Measurements from ENCODE around the gene GDAP2.
"Not testable (repeated sequence)": the region's sequence is repeated elsewhere in the genome, so short reads cannot be mapped to it uniquely, and the experiment has no call there.

The GDAP2 gene, protein sequence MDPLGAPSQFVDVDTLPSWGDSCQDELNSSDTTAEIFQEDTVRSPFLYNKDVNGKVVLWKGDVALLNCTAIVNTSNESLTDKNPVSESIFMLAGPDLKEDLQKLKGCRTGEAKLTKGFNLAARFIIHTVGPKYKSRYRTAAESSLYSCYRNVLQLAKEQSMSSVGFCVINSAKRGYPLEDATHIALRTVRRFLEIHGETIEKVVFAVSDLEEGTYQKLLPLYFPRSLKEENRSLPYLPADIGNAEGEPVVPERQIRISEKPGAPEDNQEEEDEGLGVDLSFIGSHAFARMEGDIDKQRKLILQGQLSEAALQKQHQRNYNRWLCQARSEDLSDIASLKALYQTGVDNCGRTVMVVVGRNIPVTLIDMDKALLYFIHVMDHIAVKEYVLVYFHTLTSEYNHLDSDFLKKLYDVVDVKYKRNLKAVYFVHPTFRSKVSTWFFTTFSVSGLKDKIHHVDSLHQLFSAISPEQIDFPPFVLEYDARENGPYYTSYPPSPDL

DNA sequence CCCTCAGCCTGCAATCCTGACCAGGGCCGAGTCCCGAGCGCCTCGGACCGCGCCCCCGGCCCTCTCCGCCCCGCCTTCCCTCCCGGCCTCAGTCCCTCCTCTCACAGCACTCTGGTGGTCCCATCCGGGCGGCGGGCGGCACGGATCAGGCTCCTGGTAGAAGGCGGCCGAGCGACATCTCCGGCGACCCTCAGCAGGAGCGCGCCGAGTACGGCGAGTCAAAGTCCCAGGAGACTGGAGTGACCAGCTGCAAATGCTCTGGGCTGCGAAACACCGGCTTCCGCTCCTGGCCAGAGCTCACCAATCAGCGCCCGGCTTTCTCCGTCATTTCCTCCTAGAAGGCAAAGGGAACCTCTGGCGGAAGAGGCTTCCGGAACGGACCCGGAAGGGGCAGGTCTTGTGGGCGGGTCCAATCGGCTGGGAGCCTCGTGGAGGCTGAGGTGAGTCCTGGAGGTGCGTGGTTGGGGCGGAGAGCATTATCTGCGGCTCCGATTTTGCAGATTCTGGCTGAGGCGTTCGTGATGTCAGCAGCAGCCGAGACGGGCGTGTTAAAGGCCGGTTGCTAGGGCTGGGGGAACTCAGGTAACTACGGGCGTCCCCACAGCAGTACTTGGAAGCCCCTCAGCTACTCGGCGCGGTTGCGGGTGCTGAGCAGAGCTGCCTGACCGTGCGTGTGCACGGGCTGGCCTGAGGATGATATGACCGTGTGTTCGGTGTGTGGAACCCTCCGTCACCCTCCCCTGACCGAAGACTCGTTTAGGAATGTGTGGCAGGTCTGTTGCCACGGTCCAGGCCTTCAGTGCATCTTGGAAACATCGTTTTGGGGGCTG, at the start of gene GDAP2, which contains the start of gene WDR3:
TSS of gene GDAP2 (minus strand) at position 279 of the 830 bp plus-strand sequence. CDS start 9,264 bp downstream, outside the sequence.
TSS of gene WDR3 (plus strand) at position 397 of the 830 bp plus-strand sequence. CDS start 3,581 bp downstream, outside the sequence.
- peak; percentile 92 for DNase-seq (ENCODE audit: low read depth)

DNA sequence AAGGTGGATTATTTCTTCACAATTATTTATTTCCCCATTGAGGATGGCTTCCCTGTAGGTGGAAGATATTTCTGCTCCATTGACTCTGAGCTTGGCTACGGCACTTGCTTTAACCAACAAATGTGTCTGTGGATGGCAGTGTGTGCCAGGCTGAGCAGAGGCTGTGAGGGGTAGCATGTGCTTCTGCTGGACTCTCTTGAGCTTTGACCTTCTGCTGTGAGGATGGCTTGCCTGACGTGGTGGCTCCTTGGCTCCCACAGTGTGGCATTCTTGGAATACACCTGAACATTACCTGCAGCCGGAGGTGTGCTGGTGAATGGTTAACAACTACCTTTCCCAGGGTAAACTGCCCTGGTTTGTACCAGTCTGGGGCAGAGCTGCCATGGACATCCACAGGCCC, 47.0 kb upstream of the GDAP2 start:
- no peak for DNase-seq (ENCODE audit: low read depth)

DNA sequence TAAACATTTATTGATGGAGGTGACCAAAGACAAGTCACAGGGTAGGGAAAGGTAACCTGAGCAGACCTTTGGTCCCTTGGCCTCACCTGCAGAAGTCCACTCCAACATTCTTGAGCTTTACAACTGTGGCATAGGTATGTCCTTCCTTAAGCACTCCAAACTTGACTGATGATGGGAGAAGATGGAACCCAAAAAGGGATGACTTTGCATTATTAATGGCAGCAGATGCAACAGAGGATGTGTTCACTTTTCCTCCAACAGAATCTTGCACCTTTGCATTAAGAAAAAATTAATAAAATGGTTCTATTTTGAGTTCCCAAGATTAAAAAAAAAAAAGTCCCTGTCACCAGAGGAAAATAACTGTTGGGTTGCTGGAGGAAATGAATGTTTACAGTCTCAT, 42.4 kb upstream of the GDAP2 start:
- no peak for DNase-seq (ENCODE audit: low read depth)

DNA sequence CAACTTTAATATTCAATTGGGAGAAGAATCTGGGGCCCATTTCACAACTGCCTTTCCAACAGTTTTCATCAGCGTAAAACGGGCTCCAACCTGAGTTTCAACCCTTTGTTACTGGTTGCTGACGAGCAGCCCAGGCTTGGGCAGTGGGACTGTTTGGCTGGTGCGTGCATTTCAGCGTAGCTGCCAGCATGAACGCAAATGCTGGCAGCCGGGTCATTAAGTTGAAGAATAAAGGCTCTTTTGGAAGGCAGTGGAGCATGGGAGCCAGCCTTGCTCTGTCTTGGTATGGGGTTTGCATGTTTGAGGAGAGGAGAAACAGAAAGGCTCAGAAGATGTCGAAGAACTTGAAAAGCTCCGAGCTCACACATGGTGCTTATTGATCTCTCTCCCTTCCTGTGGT, 40.8 kb upstream of the GDAP2 start:
- no peak for DNase-seq (ENCODE audit: low read depth)

DNA sequence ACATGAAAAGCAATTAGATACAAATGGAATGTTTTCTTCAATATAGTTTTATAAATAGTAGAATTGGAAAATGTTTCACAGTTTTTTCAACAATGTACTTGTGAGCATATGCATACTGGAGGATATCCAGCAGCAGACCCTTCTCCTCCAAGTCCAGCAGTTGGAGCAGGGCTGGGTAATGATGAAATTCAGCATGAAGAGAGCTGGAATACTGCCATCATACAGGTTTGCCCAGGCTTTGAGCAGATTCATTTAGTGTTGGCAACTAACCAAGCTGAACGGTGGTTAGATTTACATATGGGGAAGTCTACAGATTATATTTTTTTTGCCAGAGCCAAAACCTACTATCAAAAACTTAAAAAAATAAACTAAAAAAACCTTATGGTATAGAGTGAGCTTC, 38.5 kb upstream of the GDAP2 start:
- DNase-seq (ENCODE audit: low read depth), result no peak

DNA sequence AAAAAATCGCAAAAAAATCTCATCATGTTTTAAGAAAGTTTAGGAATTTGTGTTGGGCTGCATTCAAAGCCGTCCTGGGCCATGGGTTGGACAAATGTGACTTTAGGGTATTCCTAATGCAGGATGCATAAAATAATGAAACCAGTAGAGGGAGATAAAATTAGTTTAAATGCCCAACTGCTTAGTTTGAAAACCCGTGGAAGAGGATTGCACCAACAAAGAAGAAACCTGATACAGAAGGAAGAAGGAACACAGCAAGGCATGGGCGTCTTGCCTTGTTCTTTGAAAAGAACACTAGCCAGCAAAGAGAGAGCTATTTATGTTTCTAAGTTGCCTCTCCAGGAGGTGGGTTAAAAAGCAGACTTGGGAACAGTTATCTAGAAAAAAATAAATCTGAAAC, 38.1 kb upstream of the GDAP2 start:
- no peak for DNase-seq (ENCODE audit: low read depth)

DNA sequence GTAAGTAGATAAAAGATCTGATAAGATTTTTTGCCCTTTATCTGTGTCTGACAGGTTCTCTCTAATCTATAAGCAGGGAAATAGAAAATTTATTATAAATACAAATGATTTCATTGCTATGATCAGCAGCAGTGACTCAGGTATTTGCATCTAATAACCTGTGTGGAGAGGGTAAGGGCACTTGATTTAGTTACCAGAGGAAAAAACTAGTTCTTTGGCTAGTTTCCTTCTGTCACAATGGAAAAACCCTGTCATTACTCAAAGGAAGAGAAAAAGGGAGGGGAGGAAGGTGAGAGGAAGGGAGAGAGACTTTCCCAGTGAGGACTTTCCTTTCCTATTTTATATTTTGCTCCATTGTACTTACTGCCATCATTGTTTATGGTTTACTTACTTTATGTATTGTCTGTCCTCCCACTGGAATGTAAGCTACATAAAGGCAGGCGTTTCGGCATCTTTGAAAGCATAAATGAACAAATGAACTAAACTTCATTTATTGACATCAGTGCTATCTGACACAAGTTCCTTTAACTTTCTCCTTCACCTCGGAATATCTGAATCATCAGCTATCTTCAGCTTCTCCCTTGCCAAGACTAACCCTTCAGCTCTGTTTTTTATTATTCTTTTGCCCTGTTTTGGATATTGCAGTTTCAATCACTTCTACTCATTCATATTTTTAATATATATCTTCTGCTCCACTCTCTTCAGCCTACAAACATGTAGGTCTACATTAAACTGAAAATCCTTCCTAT, 35.0 kb upstream of the GDAP2 start:
- no peak for DNase-seq (ENCODE audit: low read depth)

DNA sequence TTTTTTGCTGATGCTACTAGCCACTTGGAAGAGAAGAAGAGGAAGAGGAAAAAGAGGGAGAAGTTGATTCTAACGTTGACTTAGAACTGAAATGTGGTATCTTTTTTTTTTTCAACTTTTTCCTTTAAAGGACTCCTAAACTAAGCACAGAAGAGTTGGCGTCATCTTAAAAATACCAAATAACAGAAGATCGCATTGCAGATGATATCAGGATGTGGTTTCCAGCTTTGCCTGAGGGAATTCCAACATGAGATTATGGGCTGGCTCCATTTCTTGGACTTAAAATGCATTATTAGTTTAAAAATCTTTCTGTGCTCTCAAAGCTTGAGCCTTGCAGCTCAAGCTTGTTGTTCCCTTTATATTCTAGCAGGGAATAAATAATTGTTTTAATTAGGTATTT, 29.9 kb upstream of the GDAP2 start:
- no peak for DNase-seq (ENCODE audit: low read depth)

DNA sequence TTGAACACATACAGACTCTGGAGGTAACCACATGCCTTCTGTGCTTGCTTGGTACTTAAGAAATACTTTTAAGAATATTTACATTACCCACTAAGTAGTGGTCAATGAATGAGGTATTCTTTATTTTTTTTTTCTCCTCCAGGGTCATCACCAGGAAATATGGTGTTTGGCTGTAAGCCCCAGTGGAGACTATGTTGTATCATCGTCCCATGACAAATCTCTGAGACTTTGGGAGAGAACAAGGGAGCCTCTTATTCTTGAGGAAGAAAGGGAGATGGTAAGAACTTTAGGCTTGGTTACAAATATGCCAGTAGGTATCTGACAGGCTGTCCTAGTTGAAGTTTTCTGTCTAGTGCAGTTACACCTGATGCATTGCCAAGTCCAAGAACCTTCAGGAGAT, 23.0 kb upstream of the GDAP2 start:
- no peak for DNase-seq (ENCODE audit: low read depth)

DNA sequence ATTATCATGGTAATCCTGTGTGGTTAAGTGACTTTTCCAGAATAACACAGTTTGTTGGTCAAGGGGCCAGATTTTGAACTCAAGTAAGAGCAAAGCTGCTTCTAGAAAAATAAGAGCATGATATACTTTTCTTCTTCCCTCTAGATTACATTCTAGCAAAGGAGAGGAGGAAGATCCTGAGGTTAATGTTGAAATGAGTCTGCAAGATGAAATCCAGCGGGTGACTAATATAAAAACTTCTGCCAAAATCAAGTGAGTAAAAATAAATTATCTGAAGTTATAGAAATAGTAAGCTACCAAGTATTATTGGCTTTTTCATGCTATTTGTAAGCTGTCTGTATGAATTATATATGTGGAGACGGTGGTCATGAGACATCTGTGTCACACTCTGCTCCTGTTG, 12.9 kb upstream of the GDAP2 start:
- DNase-seq (ENCODE audit: low read depth), result no peak

DNA sequence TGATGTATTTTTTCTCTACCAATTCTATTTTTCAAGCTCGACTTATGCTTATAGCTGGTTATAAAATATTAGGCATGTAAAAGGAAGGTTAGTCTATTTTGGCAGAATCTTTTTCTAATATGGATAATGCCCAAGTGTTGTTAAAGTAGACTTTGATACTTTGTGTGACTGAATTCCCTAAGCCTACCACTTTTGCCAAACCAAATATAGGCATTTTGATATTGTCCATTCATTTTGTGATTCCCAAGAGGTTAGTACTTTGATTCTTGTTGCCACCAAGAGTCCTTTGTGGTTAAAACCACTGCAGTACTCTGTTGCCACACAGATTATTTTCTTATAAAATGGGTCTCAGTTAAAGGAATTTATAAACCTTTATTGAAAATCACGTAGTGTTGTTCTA, 4.3 kb upstream of the GDAP2 start:
- no peak for DNase-seq (ENCODE audit: low read depth)

DNA sequence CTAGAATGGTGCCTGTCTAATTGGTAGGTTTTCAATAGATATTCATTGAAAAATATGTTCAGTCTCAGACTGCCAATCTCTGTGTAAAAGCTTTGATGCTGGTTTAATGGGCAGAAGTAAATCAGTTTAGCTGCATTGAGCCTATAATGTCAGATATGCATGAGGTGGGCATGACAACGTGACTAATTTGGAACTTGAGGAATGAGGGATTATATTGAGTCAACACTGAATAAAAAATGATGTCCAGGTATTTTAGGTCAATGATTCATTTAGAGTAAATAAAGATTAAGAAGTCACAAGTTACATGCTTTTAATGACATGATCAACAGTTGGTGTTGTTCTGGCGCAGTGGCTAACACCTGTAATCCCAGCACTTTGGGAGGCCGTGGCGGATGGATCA, 3.2 kb upstream of the GDAP2 start:
- DNase-seq (ENCODE audit: low read depth), result no peak

DNA sequence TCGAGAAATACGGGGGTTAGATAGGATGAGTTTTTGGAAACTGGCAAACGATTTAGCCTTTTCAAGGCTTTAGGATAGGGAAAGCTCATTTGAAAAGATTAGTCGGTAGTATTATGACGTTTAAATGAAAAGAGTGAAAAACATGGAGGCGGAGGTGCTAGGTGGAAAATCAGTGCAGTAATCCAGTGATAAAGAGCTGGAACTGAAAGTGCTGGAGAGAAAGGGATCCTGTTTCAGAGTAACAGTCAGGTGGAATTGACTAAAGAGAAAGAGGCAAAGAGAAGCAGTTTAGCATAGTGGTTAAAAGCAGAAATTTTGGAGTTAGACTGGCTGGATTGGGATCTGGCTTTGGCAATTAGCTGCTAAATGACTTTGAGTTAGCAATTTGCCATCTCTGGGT, 1.1 kb upstream of the GDAP2 start:
- DNase-seq (ENCODE audit: low read depth), result no peak

DNA sequence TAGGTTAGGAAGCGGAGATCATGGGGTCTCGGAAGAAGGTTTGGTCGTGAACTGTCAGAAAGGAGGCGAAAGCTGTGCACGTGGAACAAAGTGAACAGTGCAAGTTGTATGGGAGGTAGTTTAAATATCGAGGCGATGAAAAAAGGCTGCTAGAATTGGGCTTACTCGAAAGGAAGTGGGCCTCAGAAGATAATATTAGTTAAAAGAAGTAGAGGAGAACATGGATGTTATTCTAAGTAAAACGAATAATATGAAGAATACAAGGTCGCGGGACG, 689 bp upstream of the GDAP2 start:
- DNase-seq (ENCODE audit: low read depth), result no peak

DNA sequence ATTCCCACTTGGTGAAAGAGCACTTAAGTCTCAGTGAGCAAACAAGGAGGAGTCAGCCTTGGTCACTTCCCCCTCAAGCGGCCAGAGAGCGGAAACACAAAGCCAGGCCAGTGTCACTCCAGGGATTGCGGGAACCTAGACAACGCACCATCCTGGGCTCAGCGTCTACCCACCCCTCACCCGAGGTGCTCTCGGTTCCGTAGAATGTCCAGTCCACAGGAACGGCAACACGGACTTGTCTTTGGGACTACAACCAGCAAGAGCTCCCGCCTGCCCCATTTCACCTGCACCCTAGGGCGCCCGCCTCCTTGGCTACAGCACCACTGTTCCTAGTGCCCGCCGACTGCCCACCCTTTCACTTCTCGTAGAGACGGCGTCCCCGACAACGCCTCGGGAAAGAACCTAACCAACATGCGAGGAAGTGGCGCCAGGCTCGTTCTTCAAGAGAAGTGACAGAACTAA, 509 bp downstream of the GDAP2 start:
- DNase-seq (ENCODE audit: low read depth), result peak; percentile 7

DNA sequence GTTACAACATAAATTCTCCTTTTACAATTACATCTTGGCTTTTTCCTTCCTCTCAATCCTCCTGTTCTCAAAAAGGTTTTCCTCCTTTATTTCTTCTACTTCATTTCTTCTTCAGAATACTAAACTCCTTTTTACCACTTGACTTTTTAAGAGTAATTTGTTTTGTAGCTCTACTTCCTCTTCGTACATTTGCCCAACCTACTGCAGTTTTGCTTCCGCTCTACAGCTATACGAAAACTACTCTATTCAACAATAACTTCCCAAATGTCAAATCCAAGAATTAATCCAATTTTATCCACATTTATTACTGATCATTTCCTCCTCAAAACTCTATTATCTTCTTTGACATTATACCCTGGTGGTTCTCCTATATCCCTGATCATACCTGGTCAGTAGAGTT, 3.4 kb downstream of the GDAP2 start:
- DNase-seq (ENCODE audit: low read depth), result no peak

DNA sequence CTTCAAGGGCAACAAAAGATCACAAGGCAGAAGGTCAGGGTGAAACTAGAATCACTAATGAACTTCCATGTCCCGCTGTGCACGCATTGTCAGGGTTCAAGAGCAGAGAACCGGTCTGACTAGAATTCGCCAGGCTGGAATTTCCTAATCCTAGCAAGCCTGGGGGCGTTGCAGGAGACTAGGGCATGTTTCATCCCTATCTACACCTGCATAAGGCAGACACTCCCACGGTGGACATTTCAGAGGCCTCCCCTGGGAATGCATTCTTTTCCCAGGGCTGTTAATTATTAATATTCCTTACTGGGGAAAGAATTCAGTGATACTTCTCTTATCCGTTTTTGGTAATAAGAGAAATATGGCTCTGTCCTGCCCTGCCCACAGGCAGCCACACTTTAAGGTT, 6.7 kb downstream of the GDAP2 start:
- DNase-seq (ENCODE audit: low read depth), result not testable (repeated sequence)

DNA sequence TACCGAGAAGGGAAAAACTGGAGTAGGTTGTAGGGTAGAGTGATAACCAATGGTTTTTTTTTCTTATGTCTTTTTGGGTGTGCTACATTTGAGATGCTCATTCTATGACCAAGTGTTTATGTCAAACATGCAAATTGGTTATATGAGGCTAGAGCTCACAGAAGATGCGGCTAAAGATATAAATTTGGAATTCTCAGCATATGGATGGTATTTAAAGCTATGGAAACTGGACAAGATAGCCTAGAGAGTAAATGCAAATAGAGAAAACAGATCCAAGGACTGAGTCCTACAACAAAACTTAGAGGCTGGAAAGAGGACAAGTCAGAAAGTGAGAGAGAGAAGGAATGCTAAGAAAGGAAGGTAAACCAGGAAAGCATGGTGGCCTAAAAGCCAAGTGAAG, 7.4 kb downstream of the GDAP2 start:
- DNase-seq (ENCODE audit: low read depth), result no peak

DNA sequence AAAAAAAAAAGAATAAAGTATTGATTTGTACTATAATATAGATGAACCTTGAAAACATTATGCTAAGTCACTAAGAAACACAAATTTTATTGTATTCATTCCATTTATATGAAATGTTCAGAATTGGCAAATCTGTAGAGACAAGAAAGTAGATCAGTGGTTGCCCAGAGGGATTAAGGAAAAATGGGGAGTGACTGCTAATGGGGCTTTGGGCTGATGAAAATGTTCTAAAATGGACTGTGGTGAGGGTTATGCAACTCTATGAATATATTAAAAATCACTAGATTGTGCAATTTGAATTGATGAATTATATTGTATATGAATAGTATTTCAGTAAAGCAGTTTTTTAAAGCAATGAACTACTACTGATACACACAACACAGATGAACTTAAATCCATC, 10.0 kb downstream of the GDAP2 start:
- no peak for DNase-seq (ENCODE audit: low read depth)

DNA sequence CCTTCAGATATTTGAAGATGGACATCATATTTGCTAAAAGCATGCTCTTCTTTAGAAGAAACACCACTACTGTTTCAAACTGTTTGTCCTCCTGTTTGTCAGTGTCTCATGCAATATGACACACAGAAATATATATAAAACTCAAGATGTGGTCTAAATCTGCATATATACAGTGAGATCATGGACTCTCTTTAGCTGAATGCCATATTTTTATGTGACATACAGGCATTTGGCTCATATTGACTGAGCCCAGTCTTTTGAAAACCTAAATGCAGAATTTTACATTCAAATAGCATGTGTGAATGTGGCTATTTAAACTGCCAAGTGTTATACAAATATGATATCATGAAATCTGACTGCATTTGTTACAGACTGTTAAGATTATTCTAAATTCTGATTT, 18.4 kb downstream of the GDAP2 start:
- no peak for DNase-seq (ENCODE audit: low read depth)

DNA sequence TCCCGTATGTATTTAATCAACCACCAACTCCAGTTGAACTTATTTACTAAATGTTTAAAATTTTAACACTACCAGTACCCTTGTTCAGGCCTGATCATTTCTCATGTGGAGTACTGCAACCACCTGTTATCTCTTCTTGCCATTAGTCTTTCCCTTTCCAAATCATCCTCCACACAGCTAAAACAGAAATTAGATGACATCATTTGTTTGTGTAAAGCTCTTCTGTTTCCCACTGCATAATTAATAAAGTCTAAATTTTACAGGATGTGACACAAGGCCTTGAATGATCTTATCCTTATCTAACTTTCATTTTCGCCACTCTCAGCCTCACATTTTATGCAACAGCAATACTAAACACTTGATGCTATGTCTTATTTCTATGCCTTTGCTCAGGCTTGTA, 24.4 kb downstream of the GDAP2 start:
- DNase-seq (ENCODE audit: low read depth), result no peak

DNA sequence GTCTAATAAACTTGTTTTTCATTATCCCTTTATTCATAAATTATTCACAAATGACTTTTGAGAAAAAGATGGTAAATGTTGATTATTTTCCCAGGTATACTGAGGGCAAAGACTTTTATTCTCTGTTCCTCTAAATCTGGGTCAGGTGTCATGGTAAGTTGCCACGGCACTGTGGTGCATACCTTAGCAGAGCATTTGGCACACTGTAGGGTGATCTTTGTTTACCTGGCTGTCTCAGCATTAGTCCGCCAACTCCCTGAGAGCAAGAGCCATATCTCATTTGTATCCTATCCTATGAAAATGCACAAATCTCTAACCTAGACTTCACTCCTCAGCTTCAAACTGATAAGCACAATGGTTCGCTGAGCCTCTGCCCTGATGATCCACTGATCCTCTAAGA, 24.9 kb downstream of the GDAP2 start:
- DNase-seq (ENCODE audit: low read depth), result no peak

DNA sequence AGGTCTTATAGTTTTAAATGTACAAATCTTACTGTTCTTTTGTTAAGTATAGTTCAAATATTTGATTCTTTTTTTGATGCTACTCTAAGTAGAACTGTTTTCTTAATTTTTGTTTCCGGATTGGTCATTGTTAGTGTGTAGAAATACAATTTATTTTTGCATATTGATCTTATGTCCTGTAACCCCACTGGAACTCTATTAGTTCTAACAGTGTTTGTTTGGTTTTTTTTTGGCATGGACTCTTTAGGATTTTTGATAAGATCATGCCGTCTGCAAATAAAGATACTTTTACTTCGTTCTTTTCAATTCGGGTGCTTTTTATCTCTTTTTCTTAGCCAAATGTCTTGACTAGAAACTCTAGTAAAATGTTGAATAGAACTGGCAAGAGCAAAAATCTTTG, 26.5 kb downstream of the GDAP2 start:
- DNase-seq (ENCODE audit: low read depth), result no peak

All from stimulated activated CD8-positive, alpha-beta memory T cell treated with anti-CD3 and anti-CD28 coated beads, Interleukin-12 subunit alpha, Interleukin-12 subunit beta, amount 100 ng/mL, for 1 hour (primary cell).